ENCODE data around the gene ARHGEF28. TPM values are rescaled to one million over a fixed set of nuclear protein-coding genes. Genes with fewer than 3 reads are reported as not detected.
A peak's percentile ranks its signal among the peaks of the same experiment; 100 is the strongest.

Gene ARHGEF28, protein sequence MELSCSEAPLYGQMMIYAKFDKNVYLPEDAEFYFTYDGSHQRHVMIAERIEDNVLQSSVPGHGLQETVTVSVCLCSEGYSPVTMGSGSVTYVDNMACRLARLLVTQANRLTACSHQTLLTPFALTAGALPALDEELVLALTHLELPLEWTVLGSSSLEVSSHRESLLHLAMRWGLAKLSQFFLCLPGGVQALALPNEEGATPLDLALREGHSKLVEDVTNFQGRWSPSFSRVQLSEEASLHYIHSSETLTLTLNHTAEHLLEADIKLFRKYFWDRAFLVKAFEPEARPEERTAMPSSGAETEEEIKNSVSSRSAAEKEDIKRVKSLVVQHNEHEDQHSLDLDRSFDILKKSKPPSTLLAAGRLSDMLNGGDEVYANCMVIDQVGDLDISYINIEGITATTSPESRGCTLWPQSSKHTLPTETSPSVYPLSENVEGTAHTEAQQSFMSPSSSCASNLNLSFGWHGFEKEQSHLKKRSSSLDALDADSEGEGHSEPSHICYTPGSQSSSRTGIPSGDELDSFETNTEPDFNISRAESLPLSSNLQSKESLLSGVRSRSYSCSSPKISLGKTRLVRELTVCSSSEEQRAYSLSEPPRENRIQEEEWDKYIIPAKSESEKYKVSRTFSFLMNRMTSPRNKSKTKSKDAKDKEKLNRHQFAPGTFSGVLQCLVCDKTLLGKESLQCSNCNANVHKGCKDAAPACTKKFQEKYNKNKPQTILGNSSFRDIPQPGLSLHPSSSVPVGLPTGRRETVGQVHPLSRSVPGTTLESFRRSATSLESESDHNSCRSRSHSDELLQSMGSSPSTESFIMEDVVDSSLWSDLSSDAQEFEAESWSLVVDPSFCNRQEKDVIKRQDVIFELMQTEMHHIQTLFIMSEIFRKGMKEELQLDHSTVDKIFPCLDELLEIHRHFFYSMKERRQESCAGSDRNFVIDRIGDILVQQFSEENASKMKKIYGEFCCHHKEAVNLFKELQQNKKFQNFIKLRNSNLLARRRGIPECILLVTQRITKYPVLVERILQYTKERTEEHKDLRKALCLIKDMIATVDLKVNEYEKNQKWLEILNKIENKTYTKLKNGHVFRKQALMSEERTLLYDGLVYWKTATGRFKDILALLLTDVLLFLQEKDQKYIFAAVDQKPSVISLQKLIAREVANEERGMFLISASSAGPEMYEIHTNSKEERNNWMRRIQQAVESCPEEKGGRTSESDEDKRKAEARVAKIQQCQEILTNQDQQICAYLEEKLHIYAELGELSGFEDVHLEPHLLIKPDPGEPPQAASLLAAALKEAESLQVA (N-terminal part only)
- 16.6 TPM for polyA plus RNA-seq
- long read RNA-seq, donor 1: 0 reads
- long read RNA-seq, donor 2: 0 reads
- long read RNA-seq, donor 3: 0 reads
- long read RNA-seq, donor 4: 0 reads
- long read RNA-seq, donor 5: 0 reads
- long read RNA-seq, donor 6: 0 reads
- long read RNA-seq, donor 7: 0 reads
- long read RNA-seq, donor 8: 0 reads
- long read RNA-seq, donor 9, partial matches to known transcripts: 0 of 2 reads
- long read RNA-seq, donor 9, other reads (novel, unspliced or antisense): 0 of 2 reads
- long read RNA-seq, donor 10: 0 reads
- long read RNA-seq, donor 11, full-length matches to known transcripts: 1 of 1 reads
- long read RNA-seq, donor 11, partial matches to known transcripts: 0 of 1 reads
- long read RNA-seq, donor 11, other reads (novel, unspliced or antisense): 0 of 1 reads

DNA sequence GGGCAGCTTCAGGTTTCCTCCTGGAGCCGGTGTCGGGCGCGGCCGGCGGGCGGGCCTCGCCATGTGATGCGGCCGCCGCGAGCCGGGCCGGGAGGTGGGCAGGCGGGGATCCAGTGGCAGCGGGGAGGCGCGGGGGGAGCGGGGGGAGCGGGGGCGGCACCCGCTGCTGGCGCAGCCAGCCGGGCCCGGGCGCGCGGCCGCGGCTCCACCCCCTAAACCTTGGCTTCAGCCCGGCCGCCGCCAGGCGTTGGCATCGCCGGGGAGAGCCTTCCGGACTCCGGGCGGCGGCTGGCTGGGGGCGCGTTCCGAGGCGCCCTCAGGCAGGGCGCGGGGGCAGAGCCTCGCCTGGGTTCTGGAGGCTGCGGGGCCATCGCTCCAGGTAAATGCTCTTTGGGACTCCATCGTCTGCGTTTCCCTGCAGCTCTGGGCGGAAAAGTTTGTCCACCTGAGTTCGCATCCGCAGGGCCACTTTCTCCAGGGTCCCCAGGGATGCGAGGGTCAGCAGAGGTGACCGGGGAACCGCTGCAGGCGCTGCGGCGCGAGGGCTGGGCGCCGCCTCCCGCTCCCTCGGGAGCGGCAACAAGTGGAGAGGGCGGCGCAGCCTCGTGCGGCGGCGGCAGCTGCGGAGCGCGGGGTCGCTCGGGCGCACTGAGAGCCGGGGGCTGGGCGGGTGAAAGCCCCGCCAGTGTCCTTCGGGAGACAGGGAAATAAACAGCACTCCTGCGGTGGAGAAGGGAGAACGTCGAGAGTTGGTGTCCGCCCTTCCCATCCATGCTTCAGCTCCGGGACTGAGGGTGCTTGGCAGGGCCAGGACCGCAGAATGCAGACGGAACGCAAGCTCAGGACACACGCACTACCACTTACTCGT, at the start of gene ARHGEF28:
Gene ARHGEF28, plus strand, starts transcription at position 253 of the 868 bp plus-strand sequence. CDS start 58,656 bp downstream, outside the sequence.
- Histone ChIP-seq H3K4me3 (ENCODE audit: low read length) (peak within 1 kb of the TSS; percentile 62), H3K36me3 (ENCODE audit: control insufficient read depth, insufficient read depth, low read length) (no peaks in the 10 kb centered on the region), H3K4me1 (ENCODE audit: control insufficient read depth, insufficient read depth, low read length) (peaks cover 26% of the 10 kb centered on the region), H3K9me3 (ENCODE audit: control insufficient read depth, low read depth, low read length) (no peaks in the 10 kb centered on the region), H3K27me3 (ENCODE audit: control insufficient read depth, insufficient read depth, low read length) (peaks cover 11% of the 10 kb centered on the region), H3K27ac (ENCODE audit: low read length) (peak within 1 kb of the TSS; percentile 36)
- WGBS (ENCODE audit: insufficient coverage, low lambda C conversion rate): no CpG with 5 or more reads among the region's 92 CpGs
- peak; percentile 27 to 67 for DNase-seq

DNA sequence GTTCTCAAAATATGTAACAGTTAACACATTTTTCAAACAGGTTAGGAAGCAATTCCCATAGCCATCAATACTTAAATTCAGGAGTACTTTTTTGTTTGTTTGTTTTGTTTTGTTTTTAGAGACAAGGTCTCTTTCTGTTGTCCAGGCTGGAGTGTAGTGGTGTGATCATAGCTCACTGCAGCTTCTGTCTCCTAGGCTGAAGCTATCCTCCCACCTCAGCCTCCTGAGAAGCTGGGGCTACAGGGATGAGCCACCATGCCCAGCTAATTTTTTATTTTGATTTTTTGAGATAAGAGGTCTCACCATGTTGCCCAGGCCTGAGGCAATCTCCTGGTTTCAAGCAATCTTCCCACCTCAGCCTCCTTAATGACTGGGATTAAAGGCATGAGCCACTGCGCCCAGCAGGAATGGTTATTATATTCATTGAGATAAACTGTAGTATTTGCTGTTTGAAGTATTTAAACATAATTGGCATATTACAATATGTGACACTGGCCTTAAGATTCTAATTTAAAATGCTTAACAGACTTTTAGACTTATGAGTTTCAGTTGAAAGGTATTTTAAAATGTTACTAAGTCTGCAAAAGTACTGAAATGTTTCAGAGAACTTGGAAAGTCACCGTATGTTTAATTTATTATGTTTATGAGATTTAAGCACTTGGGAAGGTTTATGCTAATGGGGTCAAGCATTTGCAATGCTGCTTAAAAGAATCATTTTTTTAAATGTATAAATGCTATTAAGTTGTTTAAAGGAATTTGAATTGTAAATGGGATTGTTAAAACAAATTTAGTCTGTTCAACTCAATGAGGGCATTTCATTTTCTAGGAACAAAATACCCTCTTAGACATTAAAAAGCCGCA, 43.5 kb upstream of the ARHGEF28 start:
- H3K27me3 ChIP-seq (ENCODE audit: control insufficient read depth, insufficient read depth, low read length): no peaks in the 10 kb centered on the region
- no peak overlapping the region for H3K27ac ChIP-seq (ENCODE audit: low read length)
- WGBS (ENCODE audit: insufficient coverage, low lambda C conversion rate): 56% methylated on average over 1 of the region's 3 CpGs
- H3K36me3 ChIP-seq (ENCODE audit: control insufficient read depth, insufficient read depth, low read length): peaks cover 24% of the 10 kb centered on the region
- no peak for DNase-seq
- no peaks in the 10 kb centered on the region for H3K4me1 ChIP-seq (ENCODE audit: control insufficient read depth, insufficient read depth, low read length)
- H3K4me3 ChIP-seq (ENCODE audit: low read length): no peak overlapping the region
- H3K9me3 ChIP-seq (ENCODE audit: control insufficient read depth, low read depth, low read length): no peaks in the 10 kb centered on the region

DNA sequence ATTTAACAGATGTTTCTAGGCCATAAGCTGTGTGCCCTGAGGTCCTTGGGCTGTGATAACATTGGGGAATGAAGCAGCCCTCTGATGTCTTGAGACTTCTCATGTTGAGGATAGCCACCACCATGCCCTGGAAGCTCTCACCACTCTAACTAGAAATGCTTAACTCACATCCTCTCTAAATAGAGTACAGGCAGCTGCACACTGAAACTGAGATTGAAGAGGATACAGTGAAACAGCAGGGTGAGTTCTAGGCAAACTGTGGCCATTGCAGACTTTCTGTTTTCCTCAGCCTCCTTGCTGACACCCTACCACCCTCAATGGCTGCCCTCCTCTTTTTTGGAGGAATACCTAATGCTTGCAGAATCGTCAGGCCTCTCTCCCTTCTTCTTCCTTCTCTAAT, 38.1 kb upstream of the ARHGEF28 start:
- WGBS (ENCODE audit: insufficient coverage, low lambda C conversion rate): no CpG with 5 or more reads among the region's 1 CpG
- H3K4me3 ChIP-seq (ENCODE audit: low read length): no peak overlapping the region
- no peaks in the 10 kb centered on the region for H3K4me1 ChIP-seq (ENCODE audit: control insufficient read depth, insufficient read depth, low read length)
- DNase-seq: no peak
- no peak overlapping the region for H3K27ac ChIP-seq (ENCODE audit: low read length)
- H3K36me3 ChIP-seq (ENCODE audit: control insufficient read depth, insufficient read depth, low read length): no peaks in the 10 kb centered on the region
- H3K9me3 ChIP-seq (ENCODE audit: control insufficient read depth, low read depth, low read length): no peaks in the 10 kb centered on the region
- H3K27me3 ChIP-seq (ENCODE audit: control insufficient read depth, insufficient read depth, low read length): no peaks in the 10 kb centered on the region

DNA sequence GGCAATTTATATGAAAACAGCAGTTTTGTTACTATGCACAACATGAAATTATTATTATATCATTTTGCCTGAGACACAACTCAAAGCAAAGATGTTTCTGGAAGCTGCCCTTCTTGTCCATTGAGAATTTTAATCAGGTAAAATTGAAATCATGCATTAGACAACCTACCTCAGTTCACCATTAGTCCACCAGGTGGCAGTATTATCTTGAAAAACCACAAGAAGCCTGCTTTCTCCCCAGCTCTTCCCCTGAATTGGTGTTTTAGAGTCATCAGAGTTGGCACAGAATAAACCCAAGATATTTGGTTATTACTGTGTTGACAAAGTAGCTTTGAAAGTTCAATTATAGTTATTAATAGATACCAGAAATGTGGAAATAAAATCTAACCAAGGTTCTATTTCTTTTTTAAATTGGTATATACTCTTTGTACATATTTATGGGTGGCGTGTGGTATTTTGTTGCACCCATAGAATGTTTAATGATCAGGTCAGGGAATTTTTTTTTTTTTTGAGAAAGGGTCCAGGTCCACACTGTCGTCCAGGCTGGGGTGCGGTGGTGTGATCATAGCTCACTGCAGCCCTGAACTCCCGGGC, 34.8 kb upstream of the ARHGEF28 start:
- Histone ChIP-seq H3K27me3 (ENCODE audit: control insufficient read depth, insufficient read depth, low read length) (no peaks in the 10 kb centered on the region), H3K4me3 (ENCODE audit: low read length) (no peak overlapping the region), H3K36me3 (ENCODE audit: control insufficient read depth, insufficient read depth, low read length) (no peaks in the 10 kb centered on the region), H3K4me1 (ENCODE audit: control insufficient read depth, insufficient read depth, low read length) (no peaks in the 10 kb centered on the region), H3K27ac (ENCODE audit: low read length) (no peak overlapping the region), H3K9me3 (ENCODE audit: control insufficient read depth, low read depth, low read length) (no peaks in the 10 kb centered on the region)
- DNase-seq: peak; percentile 45 to 60
- WGBS (ENCODE audit: insufficient coverage, low lambda C conversion rate): no CpG with 5 or more reads among the region's 4 CpGs

DNA sequence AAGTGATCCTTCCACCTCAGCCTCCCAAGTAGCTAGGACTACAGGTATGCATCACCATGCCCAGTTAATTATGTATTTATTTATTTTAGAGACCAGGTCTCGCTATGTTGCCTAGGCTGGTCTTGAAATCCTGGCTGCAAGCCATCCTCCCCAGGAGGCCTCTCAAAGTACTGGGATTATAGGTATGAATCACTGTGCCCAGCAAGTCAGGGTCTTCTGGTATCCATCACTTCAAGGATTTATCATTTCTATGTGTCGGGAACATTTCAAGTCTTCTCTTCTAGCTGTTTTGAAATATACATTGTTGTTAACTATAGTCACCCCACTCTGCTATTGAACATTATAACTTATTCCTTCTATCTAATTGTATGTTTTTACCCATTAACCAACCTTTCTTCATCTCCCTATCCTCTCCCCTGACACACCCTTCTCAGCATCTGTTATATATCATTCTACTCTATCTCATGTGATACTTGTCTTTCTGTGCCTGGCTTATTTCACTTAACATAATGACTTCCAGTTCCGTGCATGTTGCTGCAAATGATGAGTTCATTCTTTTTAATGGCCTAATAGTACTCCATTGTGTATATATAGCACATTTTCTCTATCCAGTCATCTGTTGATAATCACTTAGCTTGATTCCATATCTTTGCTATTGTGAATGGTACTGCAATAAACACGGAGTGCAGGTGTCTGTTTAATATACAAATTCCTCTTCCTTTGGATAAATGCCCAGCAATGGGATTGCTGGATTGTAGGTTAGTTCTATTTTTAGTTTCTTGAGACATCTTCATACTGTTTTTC, 34.1 kb upstream of the ARHGEF28 start:
- no peaks in the 10 kb centered on the region for H3K4me1 ChIP-seq (ENCODE audit: control insufficient read depth, insufficient read depth, low read length)
- H3K4me3 ChIP-seq (ENCODE audit: low read length): no peak overlapping the region
- H3K9me3 ChIP-seq (ENCODE audit: control insufficient read depth, low read depth, low read length): no peaks in the 10 kb centered on the region
- no peak overlapping the region for H3K27ac ChIP-seq (ENCODE audit: low read length)
- WGBS (ENCODE audit: insufficient coverage, low lambda C conversion rate): 70% methylated on average over 2 of the region's 4 CpGs
- no peaks in the 10 kb centered on the region for H3K27me3 ChIP-seq (ENCODE audit: control insufficient read depth, insufficient read depth, low read length)
- DNase-seq: no peak
- H3K36me3 ChIP-seq (ENCODE audit: control insufficient read depth, insufficient read depth, low read length): no peaks in the 10 kb centered on the region

DNA sequence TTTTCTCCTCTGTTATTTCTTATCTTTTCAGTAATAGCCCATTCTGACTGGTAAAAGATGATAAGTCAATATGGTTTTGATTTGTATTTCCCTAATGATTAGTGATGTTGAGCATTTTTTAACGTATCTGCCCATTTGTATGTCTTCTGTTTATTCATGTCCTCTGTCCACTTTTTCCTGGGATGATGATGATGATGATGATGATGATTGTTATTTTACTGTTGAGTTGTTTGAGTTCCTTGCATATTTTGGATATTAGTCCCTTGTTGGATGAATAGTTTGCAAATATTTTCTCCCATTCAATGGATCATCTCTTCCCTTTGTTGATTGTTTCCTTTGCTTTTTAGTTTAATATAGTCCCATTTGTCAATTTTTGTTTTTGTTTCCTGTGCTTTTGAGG, 33.4 kb upstream of the ARHGEF28 start:
- Histone ChIP-seq H3K4me3 (ENCODE audit: low read length) (no peak overlapping the region), H3K27ac (ENCODE audit: low read length) (no peak overlapping the region), H3K27me3 (ENCODE audit: control insufficient read depth, insufficient read depth, low read length) (no peaks in the 10 kb centered on the region), H3K36me3 (ENCODE audit: control insufficient read depth, insufficient read depth, low read length) (no peaks in the 10 kb centered on the region), H3K9me3 (ENCODE audit: control insufficient read depth, low read depth, low read length) (no peaks in the 10 kb centered on the region), H3K4me1 (ENCODE audit: control insufficient read depth, insufficient read depth, low read length) (no peaks in the 10 kb centered on the region)
- WGBS (ENCODE audit: insufficient coverage, low lambda C conversion rate): no CpG with 5 or more reads among the region's 1 CpG
- no peak for DNase-seq

DNA sequence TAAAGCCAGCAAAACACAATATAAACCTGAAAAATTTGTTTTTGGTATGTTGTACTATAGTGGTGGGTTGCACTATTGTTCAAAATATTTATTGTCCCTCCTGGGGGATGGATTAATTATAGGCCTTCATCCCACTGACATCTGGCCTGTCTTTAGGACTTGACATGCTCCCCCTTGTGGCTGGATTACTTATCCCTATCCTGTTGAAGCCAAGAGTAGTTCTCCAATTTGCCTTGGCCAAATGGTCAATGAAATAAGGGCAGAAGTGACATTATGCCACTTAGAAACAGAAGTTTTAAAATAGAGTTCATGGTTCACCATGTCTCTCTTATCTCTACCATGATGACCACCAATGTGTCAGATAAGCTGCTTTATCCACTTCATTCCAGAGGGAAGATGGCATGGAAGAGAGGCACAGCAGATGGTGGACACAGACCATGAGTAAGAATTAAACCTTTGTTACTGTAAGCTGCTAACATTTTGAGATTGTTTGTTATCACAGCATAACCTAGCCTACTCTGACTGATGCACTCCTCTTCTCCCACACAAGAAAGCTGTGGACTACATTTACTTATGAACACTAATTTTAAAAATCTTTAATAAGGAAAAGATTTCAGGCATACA, 29.2 kb upstream of the ARHGEF28 start:
- DNase-seq: peak in 1 of 2 donors; percentile 14
- no peaks in the 10 kb centered on the region for H3K9me3 ChIP-seq (ENCODE audit: control insufficient read depth, low read depth, low read length)
- H3K27ac ChIP-seq (ENCODE audit: low read length): no peak overlapping the region
- no peaks in the 10 kb centered on the region for H3K4me1 ChIP-seq (ENCODE audit: control insufficient read depth, insufficient read depth, low read length)
- H3K4me3 ChIP-seq (ENCODE audit: low read length): no peak overlapping the region
- H3K27me3 ChIP-seq (ENCODE audit: control insufficient read depth, insufficient read depth, low read length): no peaks in the 10 kb centered on the region
- H3K36me3 ChIP-seq (ENCODE audit: control insufficient read depth, insufficient read depth, low read length): no peaks in the 10 kb centered on the region
